A375 (cell line): ENCODE measurements around the gene TGFB1. TPM values are rescaled to one million over a fixed set of nuclear protein-coding genes. Genes with fewer than 3 reads are reported as not detected.

ENCODE experiments used
- small RNA-seq: library from RNA; depleted of rRNA; stranded (forward); fragments of <200 nt; gene quantifications from one replicate; pipeline ENCODE3, GENCODE V24; 2014
- total RNA-seq: library from RNA; depleted of rRNA; stranded (reverse); fragments of >200 nt; shearing (Covaris generic); gene quantifications from 2 replicates; pipeline ENCODE4 v1.2.3, GENCODE V29; 2014; rRNA removed

Gene TGFB1
- total RNA-seq, result 10.7 and 15.3 TPM in 2 replicates

DNA sequence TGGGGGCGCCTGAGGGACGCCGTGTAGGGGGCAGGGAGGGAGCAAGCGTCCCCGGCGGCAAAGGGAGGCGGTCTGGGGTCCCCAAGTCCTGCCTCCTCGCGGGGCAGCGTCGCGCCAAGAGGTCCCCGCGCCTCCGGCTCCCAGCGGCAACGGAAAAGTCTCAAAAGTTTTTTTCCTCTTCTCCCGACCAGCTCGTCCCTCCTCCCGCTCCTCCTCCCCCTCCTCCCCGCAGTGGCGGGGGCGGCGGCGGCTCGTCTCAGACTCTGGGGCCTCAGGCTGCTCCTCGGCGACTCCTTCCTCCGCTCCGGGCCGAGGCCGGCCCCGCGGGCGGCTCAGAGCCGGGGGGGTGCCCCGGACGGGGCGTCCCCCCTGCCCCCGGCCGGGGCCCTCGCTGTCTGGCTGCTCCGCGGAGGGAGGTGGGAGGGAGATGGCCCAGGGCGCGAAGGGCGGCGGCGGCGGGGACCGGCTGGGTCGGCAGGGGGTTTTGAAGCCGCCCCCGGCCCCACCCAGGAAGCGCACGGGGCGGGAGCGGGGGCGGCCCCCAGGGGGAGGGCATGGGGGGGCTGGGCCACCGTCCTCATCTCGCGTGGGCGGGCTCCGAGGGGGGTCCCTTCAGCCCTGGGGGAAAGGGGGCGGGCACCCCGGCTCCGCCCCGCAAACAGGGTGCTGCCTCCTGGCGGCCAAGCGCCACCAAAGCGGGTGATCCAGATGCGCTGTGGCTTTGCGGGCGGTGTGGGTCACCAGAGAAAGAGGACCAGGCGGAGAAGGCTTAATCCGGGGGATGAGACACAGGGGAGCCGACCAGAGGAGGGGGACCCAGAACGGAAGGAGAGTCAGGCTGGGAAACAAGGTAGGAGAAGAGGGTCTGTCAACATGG is at the start of gene TGFB1:
TGFB1 (minus strand) TSS at position 457 of the 877 bp plus-strand sequence. CDS start 878 bp downstream, outside the sequence.

DNA sequence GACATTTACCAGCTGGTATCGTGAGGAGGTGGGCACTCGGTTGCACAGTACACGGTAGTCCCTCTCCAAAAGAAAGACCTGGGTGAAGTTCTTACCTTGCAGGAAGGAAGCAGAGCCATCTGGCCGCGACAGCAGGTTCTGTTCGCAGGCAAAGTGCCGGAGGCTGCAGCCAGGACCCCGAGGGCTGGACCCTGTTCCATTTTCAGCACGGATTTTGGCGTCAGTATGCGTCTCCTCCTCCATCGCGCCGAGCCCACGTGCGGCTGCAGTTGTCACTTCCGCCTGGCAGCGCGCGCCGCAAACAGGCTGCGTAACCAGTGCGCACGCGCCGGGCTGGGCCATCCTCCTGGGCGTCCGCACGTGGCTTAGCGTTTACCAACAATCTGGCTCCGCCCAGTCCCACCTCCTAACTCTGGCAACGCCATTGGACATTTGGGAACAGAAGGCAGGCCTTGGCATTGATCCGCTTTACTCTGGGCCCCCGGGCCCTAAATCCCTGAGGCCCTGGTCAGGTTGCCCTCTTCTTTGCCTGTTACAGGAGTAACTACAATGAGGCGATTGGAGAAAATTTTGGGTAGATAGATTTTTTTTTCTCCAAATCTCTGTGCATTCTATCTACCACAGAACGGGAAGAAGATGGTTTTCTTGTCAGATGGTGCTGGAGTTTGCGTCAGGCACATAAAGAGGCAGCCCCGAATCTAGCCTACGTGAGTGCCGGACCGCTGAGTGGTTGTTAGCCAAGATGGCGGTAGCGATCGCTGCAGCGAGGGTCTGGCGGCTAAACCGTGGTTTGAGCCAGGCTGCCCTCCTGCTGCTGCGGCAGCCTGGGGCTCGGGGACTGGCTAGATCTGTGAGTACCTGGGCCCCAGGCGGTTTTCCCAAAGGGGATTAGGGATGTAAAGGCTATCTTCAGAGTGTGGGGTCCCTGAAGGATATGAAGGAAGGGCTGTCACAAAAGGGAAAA is 43.6 kb upstream of the TGFB1 start, which contains the start of the genes BCKDHA and EXOSC5:
BCKDHA (plus strand) TSS at position 733 of the 964 bp plus-strand sequence; CDS start at position 743, 10 bp downstream.
EXOSC5 (minus strand) TSS at position 274 of the 964 bp plus-strand sequence; CDS start at position 243, 31 bp downstream.

DNA sequence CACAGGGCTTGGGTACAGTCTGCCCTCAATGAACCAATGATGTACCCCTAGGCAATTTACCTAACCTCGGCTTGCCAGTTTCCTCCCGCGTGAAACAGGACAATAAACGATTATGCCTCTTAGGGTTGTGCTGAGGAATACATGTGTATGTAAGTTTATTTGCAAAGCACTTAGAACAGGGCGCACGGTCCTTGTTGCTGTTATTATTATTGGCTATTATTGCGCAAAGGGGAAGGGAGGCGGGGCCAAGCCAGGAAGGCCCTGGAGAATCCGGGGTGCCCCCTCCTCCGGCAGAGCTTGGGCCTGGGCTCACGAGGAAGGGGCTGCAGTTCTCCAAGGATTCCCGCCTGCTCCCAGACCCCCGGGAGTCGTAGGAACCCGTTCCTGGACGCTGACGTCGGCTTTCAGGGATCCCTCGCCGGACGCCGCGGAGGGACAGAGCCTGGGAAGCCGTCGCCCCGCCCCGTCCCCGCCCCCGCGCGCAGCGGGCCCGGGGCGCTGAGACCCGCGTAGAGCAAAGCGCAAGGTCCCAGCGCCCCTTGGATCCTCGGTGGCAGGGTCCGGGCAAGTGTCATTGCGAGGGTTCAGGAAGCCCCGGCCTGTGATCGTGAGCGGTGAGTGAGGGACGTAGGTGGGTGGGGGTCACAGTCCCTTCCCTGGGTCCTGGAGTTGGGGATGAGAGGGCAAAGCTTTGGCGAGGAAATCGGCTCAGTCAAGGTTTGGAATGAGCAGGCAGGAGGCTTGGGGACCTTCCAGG is 22.7 kb upstream of the TGFB1 start, which contains the start of gene TMEM91:
TMEM91 (plus strand) TSS at position 293 of the 757 bp plus-strand sequence. CDS start 1,777 bp downstream, outside the sequence.

DNA sequence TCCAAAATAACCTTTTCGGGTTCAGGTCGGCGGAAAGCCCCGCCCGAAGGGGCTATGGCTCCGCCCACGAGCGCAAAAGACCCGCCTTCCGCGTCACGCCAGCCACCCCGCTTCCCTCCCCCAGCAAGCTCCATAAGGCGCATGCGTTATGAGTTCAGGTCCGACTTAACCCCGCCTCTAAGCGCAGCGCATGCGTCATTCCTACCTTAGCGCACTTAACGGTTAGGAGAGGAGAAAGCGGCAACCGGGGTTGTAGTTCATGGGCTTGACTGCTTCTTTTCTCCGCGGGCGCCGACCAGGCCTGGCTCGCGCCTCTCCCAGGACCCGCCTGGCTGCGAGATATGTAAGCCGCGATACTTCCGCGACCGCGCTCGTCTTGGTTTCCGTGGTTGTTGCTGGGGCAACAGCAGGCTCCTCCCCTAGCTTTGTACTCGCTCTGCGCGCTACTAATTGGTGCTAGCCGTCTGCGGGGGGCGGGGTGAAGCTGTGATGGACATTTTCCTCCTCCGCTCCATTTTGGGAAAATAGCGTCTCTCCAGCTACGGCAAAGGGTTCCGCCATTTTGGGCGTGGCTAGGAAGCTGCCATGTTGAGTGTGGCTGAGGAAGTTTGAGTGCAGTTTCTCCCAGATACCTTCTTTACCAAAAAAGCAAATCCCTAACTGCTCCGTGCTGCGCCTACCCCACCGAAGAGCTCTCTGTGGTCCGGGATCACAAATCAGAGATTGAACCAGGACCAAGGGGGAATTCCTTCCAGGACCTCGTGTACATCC is 10.2 kb upstream of the TGFB1 start, which contains the start of gene B9D2:
B9D2 (minus strand) TSS at position 397 of the 771 bp plus-strand sequence. CDS start 630 bp downstream, outside the sequence.

DNA sequence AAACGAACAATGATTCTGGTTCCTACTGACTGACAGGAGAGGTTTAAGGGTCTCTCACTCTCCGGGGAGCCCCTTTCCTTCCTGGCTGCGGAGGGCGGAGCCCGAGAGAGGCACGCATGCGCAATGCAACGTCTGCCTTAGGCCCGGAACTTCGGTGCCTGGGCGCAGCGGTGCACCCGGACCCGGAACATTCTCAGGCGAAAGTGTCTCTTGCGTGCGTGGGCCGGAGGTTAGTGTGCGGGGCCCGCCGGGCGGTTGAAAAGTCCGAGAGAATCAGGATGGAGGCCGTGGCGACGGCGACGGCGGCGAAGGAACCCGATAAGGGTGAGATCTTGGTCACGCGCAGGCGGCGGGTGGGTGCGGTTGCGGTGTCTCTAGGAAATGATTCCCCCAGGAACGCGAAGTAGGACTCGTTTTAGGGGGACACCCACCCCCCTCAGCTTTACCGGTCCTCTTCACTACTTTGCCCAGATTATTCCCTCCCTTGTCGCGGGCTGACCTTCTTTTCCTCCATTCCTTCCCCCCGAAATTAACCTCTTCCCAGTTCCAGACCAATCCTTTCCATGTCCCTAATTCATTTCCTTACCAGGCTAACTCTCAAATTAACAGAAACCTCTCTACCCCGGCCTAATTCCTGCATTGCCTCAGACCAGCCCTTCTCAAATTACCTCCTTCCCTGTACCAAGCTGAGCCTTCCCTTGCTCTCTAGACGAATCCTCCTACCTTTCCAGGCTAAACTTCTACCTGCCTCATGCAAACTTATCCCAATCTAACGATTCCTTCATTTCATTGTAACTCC is 43.5 kb downstream of the TGFB1 start, which contains the start of gene CCDC97:
CCDC97 (plus strand) TSS at position 140 of the 799 bp plus-strand sequence; CDS start at position 279, 139 bp downstream.

Small RNAs within 50 kb of the gene (small RNA-seq; reads per million reads assigned to genes)
- not detected for gene RN7SL34P

Other genes with a start within 250 kb of the TGFB1 start
- not detected in 2 replicates for gene CYP2F1, start 239.5 kb downstream of the TGFB1 start, total RNA-seq
- gene CYP2S1, start 160.7 kb downstream of the TGFB1 start, total RNA-seq, result 0.05 and 0.75 TPM in 2 replicates
- 302 and 303 TPM in 2 replicates for gene AXL, start 134.7 kb downstream of the TGFB1 start, total RNA-seq
- 215 and 217 TPM in 2 replicates for gene HNRNPUL1, start 89.5 kb downstream of the TGFB1 start, total RNA-seq
- gene CCDC97, start 43.8 kb downstream of the TGFB1 start, total RNA-seq, result 17.7 and 19.9 TPM in 2 replicates
- 7.2 and 16.3 TPM in 2 replicates for gene B9D2, start 10.2 kb upstream of the TGFB1 start, total RNA-seq
- 1.4 and 2.3 TPM in 2 replicates for gene TMEM91, start 22.6 kb upstream of the TGFB1 start, total RNA-seq
- 91.0 and 93.2 TPM in 2 replicates for gene EXOSC5, start 43.4 kb upstream of the TGFB1 start, total RNA-seq
- 103 and 115 TPM in 2 replicates for gene BCKDHA, start 43.9 kb upstream of the TGFB1 start, total RNA-seq
- gene B3GNT8, start 73.5 kb upstream of the TGFB1 start, total RNA-seq, result not detected in 2 replicates
- gene DMAC2, start 86.0 kb upstream of the TGFB1 start, total RNA-seq, result 32.9 and 35.2 TPM in 2 replicates
- not detected in 2 replicates for gene ERICH4, start 89.2 kb upstream of the TGFB1 start, total RNA-seq
- gene CEACAM21, start 222.2 kb upstream of the TGFB1 start, total RNA-seq, result not detected in 2 replicates